GM18520 (cell line): Measurements from ENCODE around the gene OR10H5.
"Not testable (repeated sequence)": the region's sequence is repeated elsewhere in the genome, so short reads cannot be mapped to it uniquely, and the experiment has no call there.

Experiments used
- ATAC-seq: cut with Tn5 transposase; IDR thresholded peaks from one replicate; pipeline ENCODE4 v1.9.1; 2021; ENCODE audit not compliant: unreplicated experiment

Gene OR10H5

GRCh38 chr19:15843203-15843893 is 55.9 kb downstream of the OR10H5 start:
- ATAC-seq, result no peak

- ATAC-seq, result not testable (repeated sequence)
Measured at GRCh38 chr19:15843894-15844222, 56.4 kb downstream of the OR10H5 start.

- no peak for ATAC-seq
Measured at GRCh38 chr19:15846923-15847322, 59.5 kb downstream of the OR10H5 start.

- ATAC-seq, result no peak
Measured at GRCh38 chr19:15850385-15850784, 62.9 kb downstream of the OR10H5 start.
